Thyroid gland (tissue), 4 donors: ENCODE data around the gene GEMIN5. TPM values are rescaled to one million over a fixed set of nuclear protein-coding genes. Genes with fewer than 3 reads are reported as not detected.

Experiments used
- DNase-seq, 2 donors: peaks; one replicate each; pipeline ENCODE4 v3.0.0-alpha.2; 2019
- H3K27ac ChIP-seq, 3 donors: fragments of 200-600 bp; sonication (generic); 1 replicate in 2 of 3; 2 replicates in 1 of 3; pipeline ENCODE4 v1.5.1; 2016 to 2019; ENCODE audit warnings: mild to moderate bottlenecking in 1 of 3, moderate library complexity in 1 of 3
- H3K27me3 ChIP-seq: fragments of 200-600 bp; sonication (generic); one replicate; pipeline ENCODE4 v1.5.1; 2019
- H3K36me3 ChIP-seq, 2 donors: fragments of 200-600 bp; sonication (generic); one replicate each; pipeline ENCODE4 v1.5.1; 2016 to 2019
- H3K4me1 ChIP-seq, 2 donors: fragments of 200-600 bp; sonication (generic); one replicate each; pipeline ENCODE4 v1.5.1; 2017 to 2019
- H3K4me3 ChIP-seq, 3 donors: fragments of 200-600 bp; sonication (generic); replicated peaks in 1 of 3; 1 replicate in 2 of 3; 2 replicates in 1 of 3; pipeline ENCODE4 v1.5.1; 2016; ENCODE audit warnings: mild to moderate bottlenecking in 1 of 3
- H3K9me3 ChIP-seq: fragments of 200-600 bp; sonication (generic); one replicate; pipeline ENCODE4 v1.5.1; 2017
- POLR2A ChIP-seq, 2 donors: fragments of 450-650 bp; IDR thresholded peaks; one replicate each; pipeline ENCODE4 v1.6.1; 2017; ENCODE audit warnings: antibody characterized with exemption in 2 of 2, mild to moderate bottlenecking in 2 of 2, moderate library complexity in 1 of 2
- WGBS, 2 donors: methylation state at CpG; one replicate each; pipeline ENCODE4 v1.1.5; 2017; 5-methylcytosine and 5-hydroxymethylcytosine counted together
- intact Hi-C: fragments of 100-400 bp; cut with DNase I; formaldehyde crosslinking; loops from one replicate; pipeline ENCODE4 v1.15.1; 2023
- total RNA-seq, 4 donors: library from RNA; depleted of rRNA; stranded (reverse); fragments of >200 nt; gene quantifications; one replicate each; pipeline ENCODE4 v1.2.3, GENCODE V29; 2016
- TF ChIP-seq, protein P1 (sequence below), 6 experiments: fragments of 200-600 bp in 3 of 6; fragments of 450-650 bp in 3 of 6; sonication (generic) in 3 of 6; IDR thresholded peaks; one replicate each; pipeline ENCODE4 v1.5.1; 2016 to 2019; ENCODE audit warnings: antibody characterized with exemption in 6 of 6, mild to moderate bottlenecking in 2 of 6, inconsistent platforms in 1 of 6, moderate library complexity in 1 of 6

GEMIN5 gene
- total RNA-seq, 4 donors from 2014 or later: 13.6 to 20.1 (median 15.3) TPM

DNA sequence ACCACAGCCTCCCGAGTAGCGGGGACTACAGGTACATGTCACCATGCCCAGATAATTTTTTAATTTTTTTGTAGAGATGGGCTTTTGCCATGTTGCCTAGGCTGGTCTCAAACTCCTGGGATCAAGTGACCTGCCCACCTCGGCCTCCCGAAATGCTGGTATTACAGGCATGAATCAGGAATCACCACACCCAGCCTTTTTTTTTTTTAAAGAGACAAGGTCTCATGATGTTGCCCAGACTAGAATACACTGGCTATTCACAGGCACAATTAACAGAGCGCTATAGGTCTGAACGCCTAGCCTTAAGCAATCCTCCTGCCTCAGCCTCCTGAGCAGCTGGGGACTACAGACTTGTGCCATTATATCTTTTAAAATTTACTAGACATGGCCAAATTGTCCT, 36.1 kb downstream of the GEMIN5 start:
- Histone ChIP-seq H3K4me3 (no peak overlapping the region), H3K27me3 (no peaks in the 10 kb centered on the region), H3K4me1 (no peaks in the 10 kb centered on the region), H3K36me3 (peaks cover 40 to 49% of the 10 kb centered on the region in 2 donors), H3K27ac (no peak overlapping the region), H3K9me3 (no peaks in the 10 kb centered on the region)
- WGBS, 2 donors: 93 to 95% methylated on average over 6 of the region's 6 CpGs
- DNase-seq: no peak
- TF ChIP-seq, protein P1, sequence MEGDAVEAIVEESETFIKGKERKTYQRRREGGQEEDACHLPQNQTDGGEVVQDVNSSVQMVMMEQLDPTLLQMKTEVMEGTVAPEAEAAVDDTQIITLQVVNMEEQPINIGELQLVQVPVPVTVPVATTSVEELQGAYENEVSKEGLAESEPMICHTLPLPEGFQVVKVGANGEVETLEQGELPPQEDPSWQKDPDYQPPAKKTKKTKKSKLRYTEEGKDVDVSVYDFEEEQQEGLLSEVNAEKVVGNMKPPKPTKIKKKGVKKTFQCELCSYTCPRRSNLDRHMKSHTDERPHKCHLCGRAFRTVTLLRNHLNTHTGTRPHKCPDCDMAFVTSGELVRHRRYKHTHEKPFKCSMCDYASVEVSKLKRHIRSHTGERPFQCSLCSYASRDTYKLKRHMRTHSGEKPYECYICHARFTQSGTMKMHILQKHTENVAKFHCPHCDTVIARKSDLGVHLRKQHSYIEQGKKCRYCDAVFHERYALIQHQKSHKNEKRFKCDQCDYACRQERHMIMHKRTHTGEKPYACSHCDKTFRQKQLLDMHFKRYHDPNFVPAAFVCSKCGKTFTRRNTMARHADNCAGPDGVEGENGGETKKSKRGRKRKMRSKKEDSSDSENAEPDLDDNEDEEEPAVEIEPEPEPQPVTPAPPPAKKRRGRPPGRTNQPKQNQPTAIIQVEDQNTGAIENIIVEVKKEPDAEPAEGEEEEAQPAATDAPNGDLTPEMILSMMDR (IDR thresholded peaks at IDR 0.05): no peak
- TF ChIP-seq POLR2A (IDR thresholded peaks at IDR 0.05): no peak
- intact Hi-C loops: no loop called here

DNA sequence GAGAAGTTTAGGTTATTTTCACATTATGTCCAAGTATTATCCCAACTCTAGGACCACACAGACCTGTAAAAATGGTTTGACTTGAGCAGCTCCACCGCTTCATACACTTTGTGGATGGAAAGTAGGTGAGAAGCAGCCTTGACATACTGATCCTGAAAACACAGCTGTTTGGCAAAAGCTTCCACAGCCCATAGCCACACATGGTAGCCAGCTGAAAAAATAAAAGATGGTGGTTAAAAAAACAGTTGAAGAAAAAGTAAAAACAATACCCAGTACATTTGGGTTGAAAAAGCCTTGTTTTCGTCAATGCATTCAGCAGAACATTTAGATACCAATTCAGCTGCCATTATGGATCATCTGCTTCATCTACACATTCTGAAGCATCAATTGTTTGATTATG, 36.7 kb downstream of the GEMIN5 start:
- Histone ChIP-seq H3K9me3 (no peaks in the 10 kb centered on the region), H3K27me3 (no peaks in the 10 kb centered on the region), H3K36me3 (peaks cover 35 to 45% of the 10 kb centered on the region in 2 donors), H3K4me3 (no peak overlapping the region), H3K4me1 (no peaks in the 10 kb centered on the region), H3K27ac (no peak overlapping the region)
- no peak for TF ChIP-seq POLR2A (IDR thresholded peaks at IDR 0.05)
- TF ChIP-seq, protein P1 (IDR thresholded peaks at IDR 0.05): no peak
- intact Hi-C loops: no loop called here
- DNase-seq: no peak
- WGBS, 2 donors: 86 to 95% methylated on average over 2 of the region's 2 CpGs

DNA sequence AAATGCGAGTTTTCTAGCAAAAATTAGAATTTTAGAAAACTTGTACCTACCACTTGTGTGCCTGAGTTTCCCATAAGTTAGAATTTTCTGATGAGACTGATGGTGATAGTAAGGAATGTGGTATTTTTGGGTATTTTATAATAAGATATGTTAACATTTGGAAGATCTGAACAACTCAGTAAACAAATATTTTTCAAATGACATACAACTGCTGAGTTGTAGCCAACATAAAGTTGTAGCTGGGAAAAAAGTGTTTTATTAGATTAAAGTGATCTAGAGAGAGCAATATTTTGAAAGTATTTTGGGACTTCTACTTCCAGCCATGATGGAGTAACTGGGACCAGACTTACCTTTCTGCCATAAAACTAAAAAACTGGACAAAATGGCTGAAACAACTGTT, 37.9 kb downstream of the GEMIN5 start:
- no peak overlapping the region for H3K4me3 ChIP-seq
- H3K4me1 ChIP-seq: no peaks in the 10 kb centered on the region
- no peak for DNase-seq
- no peak for TF ChIP-seq POLR2A (IDR thresholded peaks at IDR 0.05)
- TF ChIP-seq, protein P1 (IDR thresholded peaks at IDR 0.05): no peak
- peaks cover 45 to 51% of the 10 kb centered on the region in 2 donors for H3K36me3 ChIP-seq
- no peak overlapping the region for H3K27ac ChIP-seq
- no peaks in the 10 kb centered on the region for H3K27me3 ChIP-seq
- H3K9me3 ChIP-seq: no peaks in the 10 kb centered on the region
- WGBS, 2 donors: 89 to 95% methylated on average over 1 of the region's 1 CpG
- intact Hi-C loops: no loop called here

DNA sequence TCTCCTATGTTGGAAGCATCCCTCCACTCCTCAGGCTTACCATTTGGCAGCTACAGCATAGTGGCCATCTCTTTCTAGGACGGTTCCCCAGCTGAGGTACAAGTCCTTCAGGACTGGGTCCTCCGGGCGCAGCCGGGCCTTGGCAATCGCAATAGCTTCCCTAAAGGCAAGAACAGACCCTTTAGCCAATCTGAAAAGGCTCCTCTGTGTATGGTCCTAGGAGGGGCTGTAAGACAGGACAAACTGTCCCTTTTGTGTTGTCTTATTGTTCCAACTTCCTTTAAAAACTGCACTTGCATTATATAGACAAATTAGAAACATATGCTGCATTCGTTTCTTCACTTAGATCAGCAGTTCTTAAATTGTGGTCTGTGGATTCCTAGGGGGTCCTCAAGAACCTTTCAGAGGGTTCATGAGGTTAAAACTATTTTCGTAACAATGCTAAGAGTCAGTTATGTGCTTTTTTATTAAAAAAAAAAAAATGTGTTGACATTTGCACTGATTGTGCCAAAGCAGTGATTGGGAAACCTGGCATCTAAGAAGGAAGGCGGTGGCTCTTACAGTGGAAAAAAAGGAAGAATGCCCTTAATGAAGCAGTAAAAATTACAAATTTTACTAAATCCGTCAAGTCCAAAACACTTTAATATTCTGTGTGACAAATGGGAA, 38.7 kb downstream of the GEMIN5 start:
- TF ChIP-seq, protein P1 (IDR thresholded peaks at IDR 0.05): no peak
- TF ChIP-seq POLR2A (IDR thresholded peaks at IDR 0.05): no peak
- intact Hi-C loops: no loop called here
- no peaks in the 10 kb centered on the region for H3K27me3 ChIP-seq
- peak overlapping the region in 1 of 3 donors; percentile 24 for H3K27ac ChIP-seq
- peaks cover 45 to 50% of the 10 kb centered on the region in 2 donors for H3K36me3 ChIP-seq
- DNase-seq: no peak
- H3K9me3 ChIP-seq: no peaks in the 10 kb centered on the region
- no peak overlapping the region for H3K4me3 ChIP-seq
- H3K4me1 ChIP-seq: no peaks in the 10 kb centered on the region
- WGBS, 2 donors: 90 to 92% methylated on average over 9 of the region's 9 CpGs

DNA sequence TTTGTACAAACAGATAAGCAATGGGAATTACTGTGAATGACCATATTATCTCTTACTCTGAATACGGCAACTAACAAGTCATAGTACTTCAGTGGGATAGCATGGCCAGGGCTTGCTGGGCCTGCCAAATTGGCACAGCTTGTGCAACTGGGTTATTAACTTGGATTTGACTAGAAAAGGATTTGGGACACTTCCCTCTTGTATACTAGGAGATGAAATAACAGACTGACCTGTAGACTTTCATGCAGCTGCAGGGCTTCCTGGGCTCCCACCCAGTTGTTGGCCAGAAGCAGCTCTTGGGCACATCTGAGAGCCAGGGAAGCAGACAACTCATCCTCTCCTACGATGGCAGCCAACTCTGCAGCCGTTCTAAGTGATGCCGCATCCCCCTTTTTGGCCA, 39.8 kb downstream of the GEMIN5 start:
- 91 to 94% methylated on average over 4 of the region's 4 CpGs for WGBS, 2 donors
- no peaks in the 10 kb centered on the region for H3K4me1 ChIP-seq
- TF ChIP-seq, protein P1 (IDR thresholded peaks at IDR 0.05): no peak
- no peak for TF ChIP-seq POLR2A (IDR thresholded peaks at IDR 0.05)
- H3K36me3 ChIP-seq: peaks cover 45 to 57% of the 10 kb centered on the region in 2 donors
- H3K4me3 ChIP-seq: no peak overlapping the region
- DNase-seq: no peak
- no peaks in the 10 kb centered on the region for H3K9me3 ChIP-seq
- H3K27me3 ChIP-seq: no peaks in the 10 kb centered on the region
- intact Hi-C loops: no loop called here
- no peak overlapping the region for H3K27ac ChIP-seq
